ENCODE results near the gene XXYLT1. TPM values are rescaled to one million over a fixed set of nuclear protein-coding genes. Genes with fewer than 3 reads are reported as not detected.

The XXYLT1 gene
- total and polyA plus RNA-seq, 2 of the 4 experiments (the other 2 are of a cell fraction), result 14.7 to 18.1 TPM

DNA sequence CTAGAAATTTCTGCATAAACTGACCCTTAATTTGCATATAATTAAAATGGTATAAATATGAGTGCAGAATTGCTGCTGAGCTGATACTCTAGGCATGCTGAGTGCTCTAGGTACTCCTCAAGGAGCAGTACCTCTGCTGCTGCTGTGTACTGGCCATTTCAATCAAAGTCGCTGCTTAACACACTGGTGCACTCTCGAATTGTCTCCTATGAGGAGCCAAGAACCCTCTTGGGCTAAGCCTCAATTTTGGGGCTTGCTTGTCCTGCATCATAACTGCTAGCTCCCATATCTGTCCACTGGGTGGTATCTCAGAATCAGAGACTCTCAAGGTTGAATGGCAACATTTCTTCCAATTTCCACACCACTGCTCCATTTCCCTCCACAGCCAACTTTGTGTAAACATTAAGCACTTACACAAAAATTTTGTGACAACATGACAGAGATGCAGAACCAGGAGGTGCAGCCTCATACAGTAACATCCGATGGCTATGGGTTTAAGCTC is 82.5 kb downstream of the XXYLT1 start:
- intact Hi-C loops (cut with micrococcal nuclease), result no loop called here
- peak overlapping the region; percentile 98 for H2BK5ac ChIP-seq (ENCODE audit: low read depth, low read length, poor library complexity, severe bottlenecking)
- CTCF ChIA-PET, result interaction anchor here (0.8 to 1.6 kb wide), 8 partner anchors 13 to 517 kb away, joined by 3 to 8 read pairs (median 3); no protein-coding TSS in a partner anchor
- peak; percentile 28 for DNase-seq
- peak overlapping the region; percentile 92; the same call in 2 of the 3 replicates for H2BK15ac ChIP-seq (ENCODE audit: low read depth, low read length)
- no peaks in the 10 kb centered on the region for H3K9me3 ChIP-seq (ENCODE audit: control insufficient read depth, insufficient read depth, low read length)
- peak overlapping the region; percentile 96 for H2BK20ac ChIP-seq (ENCODE audit: low read depth, low read length)
- peak overlapping the region; percentile 78 for H3K23ac ChIP-seq (ENCODE audit: low read depth, low read length)
- no TSS peak for BruUV-seq (replicated peaks)
- peak overlapping the region; percentile 62 for H2AK9ac ChIP-seq (replicated peaks; ENCODE audit: low read depth, low read length, poor library complexity)
- H2AK5ac ChIP-seq (ENCODE audit: low read depth, low read length), result peak overlapping the region; percentile 95
- peak overlapping the region; percentile 95 for H3K4ac ChIP-seq (ENCODE audit: low read depth, low read length)
- ATAC-seq (ENCODE audit: low read depth), result peak; percentile 40
- in situ Hi-C loops (cut with MboI; ENCODE audit: low sequenced_read_pairs), result no loop called here
- H3K27ac ChIP-seq (ENCODE audit: insufficient read depth, low read length), result peak overlapping the region; percentile 93
- H3K4me3 ChIP-seq (ENCODE audit: insufficient read depth, low read depth, low read length), result no peak overlapping the region
- POLR2A ChIA-PET (ENCODE audit: unreplicated experiment), result interaction anchor here (0.5 kb wide), 1 partner anchor 33 kb away, joined by 3 read pairs; no protein-coding TSS in a partner anchor
- H3K79me1 ChIP-seq (ENCODE audit: low read depth in 1 of 2, low read length in 2 of 2), result peaks cover 32 to 49% of the 10 kb centered on the region in 2 experiments
- H4K20me1 ChIP-seq (ENCODE audit: insufficient read depth, low read length), result no peaks in the 10 kb centered on the region
- peaks cover 20% of the 10 kb centered on the region; the same call in 1 of the 2 replicates for H3K9me1 ChIP-seq (ENCODE audit: insufficient read depth, low read length)
- WGBS, 2 experiments (ENCODE audit: extremely low coverage in 2 of 2, insufficient read length in 1 of 2), result 90% methylated on average over 3 of the region's 3 CpGs; no CpG with 5 or more reads in 1 of the 2 experiments
- peak overlapping the region; percentile 3 for H2AFZ ChIP-seq (replicated peaks; ENCODE audit: low read length, poor library complexity)
- H3K14ac ChIP-seq (replicated peaks; ENCODE audit: low read depth, low read length), result peak overlapping the region; percentile 99
- H4K5ac ChIP-seq (ENCODE audit: low read depth, low read length), result peak overlapping the region; percentile 47
- no peaks in the 10 kb centered on the region for H3K36me3 ChIP-seq (ENCODE audit: control insufficient read depth, insufficient read depth, low read length)
- H3K27me3 ChIP-seq (ENCODE audit: control insufficient read depth, insufficient read depth, low read length), result no peaks in the 10 kb centered on the region
- H3K56ac ChIP-seq (ENCODE audit: extremely low read depth, insufficient read depth, low read length), result peak overlapping the region; percentile 78
- peak overlapping the region; percentile 84 for H3K18ac ChIP-seq (ENCODE audit: low read depth, low read length)
- H2BK120ac ChIP-seq (ENCODE audit: low read depth, low read length), result peak overlapping the region; percentile 93
- H4K8ac ChIP-seq (ENCODE audit: low read depth in 2 of 2, low read length in 2 of 2), result peak overlapping the region; percentile 67 to 97
- peak overlapping the region; percentile 25; the same call in 1 of the 2 replicates for H3K4me2 ChIP-seq (ENCODE audit: low read depth, low read length)
- dilution Hi-C loops (cut with HindIII; ENCODE audit: low sequenced_read_pairs, unreplicated experiment), result no loop called here
- H3K9ac ChIP-seq (ENCODE audit: low read depth, low read length), result peak overlapping the region; percentile 50; the same call in 1 of the 2 replicates
- peak overlapping the region; percentile 96 for H4K91ac ChIP-seq (ENCODE audit: insufficient read depth, low read depth, low read length)
- TF ChIP-seq MAFK (IDR thresholded peaks at IDR 0.05; ENCODE audit: low read depth, low read length) (no peak), BHLHE40 (IDR thresholded peaks at IDR 0.05; ENCODE audit: low read depth, low read length) (no peak)
- TF ChIP-seq, protein P1, sequence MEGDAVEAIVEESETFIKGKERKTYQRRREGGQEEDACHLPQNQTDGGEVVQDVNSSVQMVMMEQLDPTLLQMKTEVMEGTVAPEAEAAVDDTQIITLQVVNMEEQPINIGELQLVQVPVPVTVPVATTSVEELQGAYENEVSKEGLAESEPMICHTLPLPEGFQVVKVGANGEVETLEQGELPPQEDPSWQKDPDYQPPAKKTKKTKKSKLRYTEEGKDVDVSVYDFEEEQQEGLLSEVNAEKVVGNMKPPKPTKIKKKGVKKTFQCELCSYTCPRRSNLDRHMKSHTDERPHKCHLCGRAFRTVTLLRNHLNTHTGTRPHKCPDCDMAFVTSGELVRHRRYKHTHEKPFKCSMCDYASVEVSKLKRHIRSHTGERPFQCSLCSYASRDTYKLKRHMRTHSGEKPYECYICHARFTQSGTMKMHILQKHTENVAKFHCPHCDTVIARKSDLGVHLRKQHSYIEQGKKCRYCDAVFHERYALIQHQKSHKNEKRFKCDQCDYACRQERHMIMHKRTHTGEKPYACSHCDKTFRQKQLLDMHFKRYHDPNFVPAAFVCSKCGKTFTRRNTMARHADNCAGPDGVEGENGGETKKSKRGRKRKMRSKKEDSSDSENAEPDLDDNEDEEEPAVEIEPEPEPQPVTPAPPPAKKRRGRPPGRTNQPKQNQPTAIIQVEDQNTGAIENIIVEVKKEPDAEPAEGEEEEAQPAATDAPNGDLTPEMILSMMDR (conservative IDR thresholded peaks at IDR 0.05; ENCODE audit: low read depth, low read length), result 0 out of 2 replicates have a peak, but pooled peaks have one; percentile 24
- H3K4me1 ChIP-seq (ENCODE audit: control insufficient read depth, insufficient read depth, low read length), result peaks cover 14% of the 10 kb centered on the region

Data from IMR-90 (cell line).